Measurements from ENCODE around the gene MKI67.

- no peak for TF ChIP-seq CTCF (IDR thresholded peaks at IDR 0.05; ENCODE audit: low read depth, low read length)
- TF ChIP-seq POLR2A (IDR thresholded peaks at IDR 0.05; ENCODE audit: extremely low read depth, insufficient read length) = no peak
Measured at GRCh38 chr10:128062881-128063563, 63.2 kb downstream of the MKI67 start.
